ENCODE results near the gene XRN1. TPM values are rescaled to one million over a fixed set of nuclear protein-coding genes. Genes with fewer than 3 reads are reported as not detected.

Gene XRN1
- total and polyA plus RNA-seq, 10 donors, result 5.3 to 87.5 (median 76.9) TPM

GRCh38 chr3:142359367-142359766 lies 88.5 kb downstream of the XRN1 start:
- intact Hi-C loops (cut with DNase I; ENCODE audit: low total_unique reads), result no loop called here

DNA sequence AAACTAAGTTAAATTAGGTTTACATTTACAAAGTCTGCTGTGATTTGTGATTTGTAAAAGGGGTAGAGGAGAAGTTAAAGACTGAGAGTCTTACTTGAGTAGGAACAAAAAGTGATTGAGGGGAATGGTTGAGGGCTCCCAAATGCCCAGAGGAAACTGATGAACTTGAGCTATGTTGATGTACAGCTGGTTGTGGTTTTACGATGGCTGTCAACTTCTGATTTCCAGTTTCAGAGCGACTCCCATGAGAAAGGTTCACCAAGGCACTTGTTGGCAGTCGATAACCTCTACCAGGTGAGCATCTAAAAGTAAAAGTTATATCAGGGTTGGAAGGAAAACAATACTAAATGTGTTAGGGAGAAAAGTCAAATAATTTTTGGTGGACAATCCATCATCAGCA lies 91.0 kb downstream of the XRN1 start:
- Histone ChIP-seq H3K4me1 (no peaks in the 10 kb centered on the region), H3K36me3 (peaks cover 5 to 100% (median 90%) of the 10 kb centered on the region in 6 donors), H3K4me3 (no peak overlapping the region), H3K27ac (no peak overlapping the region), H3K27me3 (replicated peaks in 1 of 7) (no peaks in the 10 kb centered on the region), H3K9me3 (no peaks in the 10 kb centered on the region)
- TF ChIP-seq POLR2A (IDR thresholded peaks at IDR 0.05), result no peak
- no peak for TF ChIP-seq POLR2AphosphoS5 (IDR thresholded peaks at IDR 0.05)
- TF ChIP-seq, protein P1, sequence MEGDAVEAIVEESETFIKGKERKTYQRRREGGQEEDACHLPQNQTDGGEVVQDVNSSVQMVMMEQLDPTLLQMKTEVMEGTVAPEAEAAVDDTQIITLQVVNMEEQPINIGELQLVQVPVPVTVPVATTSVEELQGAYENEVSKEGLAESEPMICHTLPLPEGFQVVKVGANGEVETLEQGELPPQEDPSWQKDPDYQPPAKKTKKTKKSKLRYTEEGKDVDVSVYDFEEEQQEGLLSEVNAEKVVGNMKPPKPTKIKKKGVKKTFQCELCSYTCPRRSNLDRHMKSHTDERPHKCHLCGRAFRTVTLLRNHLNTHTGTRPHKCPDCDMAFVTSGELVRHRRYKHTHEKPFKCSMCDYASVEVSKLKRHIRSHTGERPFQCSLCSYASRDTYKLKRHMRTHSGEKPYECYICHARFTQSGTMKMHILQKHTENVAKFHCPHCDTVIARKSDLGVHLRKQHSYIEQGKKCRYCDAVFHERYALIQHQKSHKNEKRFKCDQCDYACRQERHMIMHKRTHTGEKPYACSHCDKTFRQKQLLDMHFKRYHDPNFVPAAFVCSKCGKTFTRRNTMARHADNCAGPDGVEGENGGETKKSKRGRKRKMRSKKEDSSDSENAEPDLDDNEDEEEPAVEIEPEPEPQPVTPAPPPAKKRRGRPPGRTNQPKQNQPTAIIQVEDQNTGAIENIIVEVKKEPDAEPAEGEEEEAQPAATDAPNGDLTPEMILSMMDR (IDR thresholded peaks at IDR 0.05 in 8 of 11, conservative IDR thresholded peaks at IDR 0.05 in 3 of 11), result no peak
- WGBS, 5 donors, result 66 to 85% (median 77%) methylated on average over 3 of the region's 3 CpGs
- intact Hi-C loops (cut with DNase I; ENCODE audit: low total_unique reads), result no loop called here
- no peak for DNase-seq

More at GRCh38 chr3:142359367-142359766, 88.5 kb downstream of the XRN1 start:
- TF ChIP-seq POLR2AphosphoS5 (IDR thresholded peaks at IDR 0.05) (no peak), POLR2A (IDR thresholded peaks at IDR 0.05) (no peak)
- TF ChIP-seq, protein P1 (IDR thresholded peaks at IDR 0.05 in 8 of 11, conservative IDR thresholded peaks at IDR 0.05 in 3 of 11), result no peak
- WGBS, 5 donors, result 86 to 96% (median 93%) methylated on average over 2 of the region's 2 CpGs
- Histone ChIP-seq H3K27ac (no peak overlapping the region), H3K9me3 (no peaks in the 10 kb centered on the region), H3K36me3 (peaks cover 5 to 100% (median 83%) of the 10 kb centered on the region in 6 donors), H3K4me1 (no peaks in the 10 kb centered on the region), H3K4me3 (no peak overlapping the region), H3K27me3 (replicated peaks in 1 of 7) (no peaks in the 10 kb centered on the region)
- no peak for DNase-seq

DNA sequence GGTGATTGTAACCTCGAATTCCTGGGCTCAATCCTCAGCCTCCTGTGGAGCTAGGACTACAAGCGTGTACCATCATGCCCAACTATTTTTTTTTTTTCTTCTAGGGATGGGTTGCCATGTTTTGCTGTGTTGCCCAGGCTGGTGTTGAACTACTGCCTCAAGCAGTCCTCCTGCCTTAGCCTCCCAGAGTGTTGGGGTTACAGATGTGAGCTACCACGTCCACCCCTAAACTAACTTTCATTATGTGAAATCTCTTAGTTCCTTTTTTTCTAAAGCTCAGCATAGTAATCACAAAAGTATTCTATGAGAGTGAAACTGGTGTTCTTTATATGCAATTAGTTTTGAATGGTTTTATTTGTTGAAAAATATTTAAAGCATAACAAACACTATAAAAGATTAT lies 92.1 kb downstream of the XRN1 start:
- Histone ChIP-seq H3K4me1 (no peaks in the 10 kb centered on the region), H3K27me3 (replicated peaks in 1 of 7) (no peaks in the 10 kb centered on the region), H3K36me3 (peaks cover 5 to 100% (median 87%) of the 10 kb centered on the region in 6 donors), H3K4me3 (no peak overlapping the region), H3K9me3 (no peaks in the 10 kb centered on the region), H3K27ac (no peak overlapping the region)
- no peak for DNase-seq
- TF ChIP-seq POLR2AphosphoS5 (IDR thresholded peaks at IDR 0.05) (no peak), POLR2A (IDR thresholded peaks at IDR 0.05) (no peak)
- TF ChIP-seq, protein P1 (IDR thresholded peaks at IDR 0.05 in 8 of 11, conservative IDR thresholded peaks at IDR 0.05 in 3 of 11), result no peak
- WGBS, 5 donors, result 81 to 88% (median 85%) methylated on average over 3 of the region's 3 CpGs
- intact Hi-C loops (cut with DNase I; ENCODE audit: low total_unique reads), result no loop called here

DNA sequence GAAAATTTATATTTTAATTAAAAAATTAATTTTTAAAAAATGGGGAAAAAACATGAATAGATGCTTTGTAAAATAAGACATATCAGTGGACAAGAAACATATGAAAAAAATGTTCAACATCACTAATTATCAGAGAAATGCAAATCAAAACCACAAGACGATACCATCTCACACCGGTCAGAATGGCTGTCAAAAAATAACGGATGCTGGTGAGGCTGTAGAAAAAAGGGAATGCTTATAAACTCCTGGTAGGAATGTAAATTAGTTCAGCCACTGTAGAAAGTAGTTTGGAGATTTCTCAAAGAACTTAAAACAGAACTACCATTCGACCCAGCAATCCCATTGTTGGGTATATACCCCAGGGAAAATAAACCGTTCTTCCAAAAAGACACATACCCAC lies 93.8 kb downstream of the XRN1 start:
- Histone ChIP-seq H3K27me3 (replicated peaks in 1 of 7) (no peaks in the 10 kb centered on the region), H3K4me1 (no peaks in the 10 kb centered on the region), H3K36me3 (peaks cover 5 to 100% (median 90%) of the 10 kb centered on the region in 6 donors), H3K27ac (no peak overlapping the region), H3K4me3 (no peak overlapping the region), H3K9me3 (no peaks in the 10 kb centered on the region)
- DNase-seq, result no peak
- intact Hi-C loops (cut with DNase I; ENCODE audit: low total_unique reads), result no loop called here
- TF ChIP-seq, protein P1 (IDR thresholded peaks at IDR 0.05 in 8 of 11, conservative IDR thresholded peaks at IDR 0.05 in 3 of 11), result no peak
- TF ChIP-seq POLR2A (IDR thresholded peaks at IDR 0.05) (no peak), POLR2AphosphoS5 (IDR thresholded peaks at IDR 0.05) (no peak)
- 90 to 99% (median 95%) methylated on average over 5 of the region's 5 CpGs for WGBS, 5 donors

Measured in spleen (tissue), 11 donors.